ENCODE measurements around the gene SLC5A2. TPM values are rescaled to one million over a fixed set of nuclear protein-coding genes. Genes with fewer than 3 reads are reported as not detected.

The SLC5A2 gene
- total and polyA plus RNA-seq, 2 of the 13 experiments (the other 11 are each of a cell fraction or from before 2014, with no cell fraction given): 0.24 to 0.97 TPM

- Histone ChIP-seq H3K4me2 (ENCODE audit: low read depth, low read length) (peak overlapping the region; percentile 57), H3K4me1 (ENCODE audit: insufficient read depth, low read length) (peaks cover 26% of the 10 kb centered on the region), H2AFZ (ENCODE audit: low read length) (no peak overlapping the region), H3K27ac (ENCODE audit: extremely low read length, insufficient read depth, low read length) (no peak overlapping the region), H3K36me3 (replicated peaks in 1 of 2; ENCODE audit: control insufficient read depth in 1 of 2, insufficient read depth in 2 of 2, low read length in 2 of 2) (no peaks in the 10 kb centered on the region), H3K4me3 (replicated peaks in 1 of 3; ENCODE audit: insufficient read depth in 1 of 3, low read depth in 2 of 3, low read length in 3 of 3) (peak overlapping the region in 2 of 3 experiments; percentile 18 to 45; a peak in 2 of 6 replicates), H3K9ac (ENCODE audit: insufficient read depth, low read depth, low read length) (no peak overlapping the region), H3K79me2 (ENCODE audit: insufficient read depth, low read length) (no peaks in the 10 kb centered on the region), H3K27me3 (ENCODE audit: control insufficient read depth in 1 of 2, insufficient read depth in 2 of 2, low read length in 2 of 2) (peaks cover 0 to 31% of the 10 kb centered on the region in 2 experiments; a peak in 4 of 5 replicates), H3K9me3 (ENCODE audit: low read length) (no peaks in the 10 kb centered on the region), H4K20me1 (ENCODE audit: insufficient read depth, low read length) (no peaks in the 10 kb centered on the region)
- POLR2A ChIA-PET: interaction anchor here (0.9 to 1.1 kb wide), 2 partner anchors 19 to 184 kb away, joined by 3 read pairs; a partner anchor contains a TSS
- DNase-seq (ENCODE audit: low spot score) (no peak), FAIRE-seq (no peak), ATAC-seq (peak; percentile 67)
- no TSS peak for BruUV-seq (replicated peaks)
- intact Hi-C loops (cut with micrococcal nuclease; ENCODE audit: unreplicated experiment): no loop called here
- CTCF ChIA-PET (ENCODE audit: low intra/inter-chr PET ratio, low total read pairs): no interaction called here
- in situ Hi-C loops (cut with HindIII; ENCODE audit: extremely low pct_ligation_motif_present, low pct_unique_long_range_greater_than_20kb): no loop called here
- 12% methylated on average over 26 of the region's 52 CpGs for WGBS (ENCODE audit: low lambda C conversion rate)
- no peak for TF ChIP-seq ZNF260 (CRISPR knock-in tag; IDR thresholded peaks at IDR 0.05; ENCODE audit: borderline replicate concordance, low read depth)
- TF ChIP-seq ZNF572 (CRISPR knock-in tag; IDR thresholded peaks at IDR 0.05): no peak
- TF ChIP-seq ZSCAN9 (CRISPR knock-in tag; IDR thresholded peaks at IDR 0.05; ENCODE audit: borderline replicate concordance): no peak
- TF ChIP-seq THAP9 (CRISPR knock-in tag; IDR thresholded peaks at IDR 0.05; ENCODE audit: borderline replicate concordance): no peak
- TF ChIP-seq THAP7 (CRISPR knock-in tag; IDR thresholded peaks at IDR 0.05): no peak
- no peak for TF ChIP-seq ZBTB1 (CRISPR knock-in tag; IDR thresholded peaks at IDR 0.05; ENCODE audit: borderline replicate concordance)
Measured at GRCh38 chr16:31529108-31529936, 46.4 kb downstream of the SLC5A2 start.
